ENCODE measurements around the gene SLC47A1. TPM values are rescaled to one million over a fixed set of nuclear protein-coding genes. Genes with fewer than 3 reads are reported as not detected.
"Not testable (repeated sequence)": the region's sequence is repeated elsewhere in the genome, so short reads cannot be mapped to it uniquely, and the experiment has no call there.

SLC47A1 gene
- total and polyA plus RNA-seq, 2 experiments from 2014 or later, result 0.76 to 7.0 TPM

GRCh38 chr17:19507775-19508576, 25.7 kb upstream of the SLC47A1 start:
- Histone ChIP-seq H3K4me1 (ENCODE audit: insufficient read depth) (no peaks in the 10 kb centered on the region), H3F3A (ENCODE audit: insufficient read depth) (peaks cover 7% of the 10 kb centered on the region; the same call in 1 of the 2 replicates), H3K9me2 (ENCODE audit: insufficient read depth) (no peaks in the 10 kb centered on the region), H4K20me1 (ENCODE audit: insufficient read depth) (no peaks in the 10 kb centered on the region), H3K27ac (peak overlapping the region; percentile 57), H3K4me2 (ENCODE audit: unreplicated experiment) (peak overlapping the region; percentile 86), H3K36me3 (ENCODE audit: low read depth) (no peaks in the 10 kb centered on the region), H3K9ac (peak overlapping the region; percentile 77), H3K27me3 (replicated peaks; ENCODE audit: insufficient read depth) (0 out of 2 replicates have a peak, but pooled peaks cover 3% of the 10 kb centered on the region), H3K4me3 (peak overlapping the region; percentile 84), H3K9me3 (ENCODE audit: low read depth) (no peaks in the 10 kb centered on the region), H2AFZ (peak overlapping the region; percentile 97), H3K79me2 (ENCODE audit: insufficient read depth) (no peaks in the 10 kb centered on the region)
- peak; percentile 95 for DNase-seq
- WGBS, 2 experiments (ENCODE audit: low coverage in 1 of 2, low lambda C conversion rate in 2 of 2, missing lambda C conversion rate in 2 of 2), result 2% methylated on average over 47 to 60 of the region's 60 CpGs
- in situ Hi-C loops (cut with MboI), result no loop called here
- no peak for TF ChIP-seq EZH2 (IDR thresholded peaks at IDR 0.05; ENCODE audit: insufficient read depth, poor library complexity, severe bottlenecking)
- no peak for TF ChIP-seq EZH2phosphoT487 (IDR thresholded peaks at IDR 0.05; ENCODE audit: insufficient read depth, low read depth)

- Histone ChIP-seq H4K20me1 (ENCODE audit: insufficient read depth) (no peaks in the 10 kb centered on the region), H3K9me2 (ENCODE audit: insufficient read depth) (no peaks in the 10 kb centered on the region), H3K4me3 (peak overlapping the region; percentile 84), H3K9me3 (ENCODE audit: low read depth) (no peaks in the 10 kb centered on the region), H3K4me1 (ENCODE audit: insufficient read depth) (no peaks in the 10 kb centered on the region), H3K9ac (peak overlapping the region; percentile 77), H3K36me3 (ENCODE audit: low read depth) (no peaks in the 10 kb centered on the region), H3K27me3 (replicated peaks; ENCODE audit: insufficient read depth) (0 out of 2 replicates have a peak, but pooled peaks cover 2% of the 10 kb centered on the region), H3F3A (ENCODE audit: insufficient read depth) (peaks cover 7% of the 10 kb centered on the region; the same call in 1 of the 2 replicates), H3K79me2 (ENCODE audit: insufficient read depth) (no peaks in the 10 kb centered on the region), H3K4me2 (ENCODE audit: unreplicated experiment) (peak overlapping the region; percentile 86), H3K27ac (no peak overlapping the region), H2AFZ (peak overlapping the region; percentile 97)
- 25 to 28% methylated on average over 6 of the region's 6 CpGs for WGBS, 2 experiments (ENCODE audit: low coverage in 1 of 2, low lambda C conversion rate in 2 of 2, missing lambda C conversion rate in 2 of 2)
- in situ Hi-C loops (cut with MboI), result no loop called here
- TF ChIP-seq EZH2phosphoT487 (IDR thresholded peaks at IDR 0.05; ENCODE audit: insufficient read depth, low read depth) (no peak), EZH2 (IDR thresholded peaks at IDR 0.05; ENCODE audit: insufficient read depth, poor library complexity, severe bottlenecking) (no peak)
- no peak for DNase-seq
These were observed 25.1 kb upstream of the SLC47A1 start for GRCh38 chr17:19508577-19508867.

DNA sequence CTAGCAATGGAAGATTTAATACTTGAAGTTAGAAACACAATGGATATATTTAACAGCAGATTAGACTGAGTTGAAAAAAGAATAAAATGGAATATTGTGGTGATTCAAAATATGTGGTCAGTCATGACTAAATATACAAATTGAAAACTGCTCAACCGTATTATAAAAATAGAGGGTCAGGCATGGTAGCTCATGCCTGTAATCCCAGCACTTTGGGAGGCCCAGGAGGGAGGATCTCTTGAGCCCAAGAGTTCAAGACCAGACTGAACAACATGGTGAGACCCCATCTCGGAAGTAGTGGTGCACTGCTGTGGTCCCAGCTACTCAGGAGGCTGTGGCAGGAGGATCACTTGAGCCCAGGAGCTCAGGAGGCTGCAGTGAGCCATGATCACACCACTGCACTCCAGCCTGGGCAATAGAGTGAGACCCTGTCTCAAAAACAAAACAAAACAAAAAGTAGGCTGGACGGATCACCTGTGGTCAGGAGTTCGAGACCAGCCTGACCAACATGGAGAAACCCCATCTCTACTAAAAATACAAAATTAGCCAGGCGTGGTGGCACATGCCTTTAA, 24.3 kb upstream of the SLC47A1 start:
- H3K27me3 ChIP-seq (replicated peaks; ENCODE audit: insufficient read depth); H3F3A ChIP-seq (ENCODE audit: insufficient read depth); H3K36me3 ChIP-seq (ENCODE audit: low read depth); H3K4me3 ChIP-seq; H3K9ac ChIP-seq; DNase-seq; in situ Hi-C loops (cut with MboI); H3K4me2 ChIP-seq (ENCODE audit: unreplicated experiment); H4K20me1 ChIP-seq (ENCODE audit: insufficient read depth); H3K9me2 ChIP-seq (ENCODE audit: insufficient read depth); H3K27ac ChIP-seq; H3K9me3 ChIP-seq (ENCODE audit: low read depth); H3K4me1 ChIP-seq (ENCODE audit: insufficient read depth); H3K79me2 ChIP-seq (ENCODE audit: insufficient read depth); H2AFZ ChIP-seq: not testable (repeated sequence)
- WGBS, 2 experiments (ENCODE audit: low coverage in 1 of 2, low lambda C conversion rate in 2 of 2, missing lambda C conversion rate in 2 of 2), result 93% methylated on average over 5 of the region's 5 CpGs

DNA sequence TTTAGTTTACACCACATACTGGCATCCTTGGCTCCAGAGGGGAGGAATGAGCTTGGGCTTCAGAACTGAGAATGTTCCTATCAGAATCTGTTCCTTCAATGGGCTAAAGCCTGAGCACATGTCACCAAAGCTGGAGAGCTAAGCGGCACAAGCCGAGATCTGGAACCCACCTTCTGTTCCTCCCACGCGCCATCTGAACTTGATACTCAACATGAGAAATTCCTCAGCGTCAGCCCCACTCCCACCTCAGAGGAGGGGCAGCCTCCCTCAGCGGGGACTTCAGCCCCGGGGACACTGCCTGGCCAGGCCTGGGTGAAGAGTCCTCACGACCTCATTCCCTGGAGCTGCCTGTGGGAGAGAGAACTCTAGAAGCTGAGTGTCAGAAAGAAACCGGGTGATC, 22.8 kb upstream of the SLC47A1 start:
- peaks cover 7% of the 10 kb centered on the region; the same call in 1 of the 2 replicates for H3F3A ChIP-seq (ENCODE audit: insufficient read depth)
- no peak overlapping the region for H2AFZ ChIP-seq
- no peaks in the 10 kb centered on the region for H3K4me1 ChIP-seq (ENCODE audit: insufficient read depth)
- no peak overlapping the region for H3K9ac ChIP-seq
- 63 to 69% methylated on average over 9 of the region's 9 CpGs for WGBS, 2 experiments (ENCODE audit: low coverage in 1 of 2, low lambda C conversion rate in 2 of 2, missing lambda C conversion rate in 2 of 2)
- no peaks in the 10 kb centered on the region for H3K9me3 ChIP-seq (ENCODE audit: low read depth)
- no peaks in the 10 kb centered on the region for H3K9me2 ChIP-seq (ENCODE audit: insufficient read depth)
- no peak overlapping the region for H3K27ac ChIP-seq
- H3K4me2 ChIP-seq (ENCODE audit: unreplicated experiment), result no peak overlapping the region
- no peaks in the 10 kb centered on the region for H3K27me3 ChIP-seq (replicated peaks; ENCODE audit: insufficient read depth)
- in situ Hi-C loops (cut with MboI), result loop anchor here (5.0 kb wide), 1 partner anchor 256 kb away; no protein-coding TSS in a partner anchor
- no peak for DNase-seq
- no peaks in the 10 kb centered on the region for H3K36me3 ChIP-seq (ENCODE audit: low read depth)
- H3K4me3 ChIP-seq, result no peak overlapping the region
- no peak for TF ChIP-seq EZH2 (IDR thresholded peaks at IDR 0.05; ENCODE audit: insufficient read depth, poor library complexity, severe bottlenecking)
- TF ChIP-seq EZH2phosphoT487 (IDR thresholded peaks at IDR 0.05; ENCODE audit: insufficient read depth, low read depth), result no peak
- no peaks in the 10 kb centered on the region for H4K20me1 ChIP-seq (ENCODE audit: insufficient read depth)
- H3K79me2 ChIP-seq (ENCODE audit: insufficient read depth), result no peaks in the 10 kb centered on the region

Data from GM23248 (cell line).